GM21447 (cell line): ENCODE data around the gene CAMTA1.

Experiments used
- ATAC-seq: cut with Tn5 transposase; IDR thresholded peaks from one replicate; pipeline ENCODE4 v1.9.1; 2021; ENCODE audit not compliant: unreplicated experiment

The CAMTA1 gene

GRCh38 chr1:7178336-7178735, 393.1 kb downstream of the CAMTA1 start:
- no peak for ATAC-seq

- no peak for ATAC-seq
Observed at GRCh38 chr1:7178741-7179140, 393.5 kb downstream of the CAMTA1 start.

GRCh38 chr1:7185721-7186120, 400.5 kb downstream of the CAMTA1 start:
- no peak for ATAC-seq

- no peak for ATAC-seq
Observed at GRCh38 chr1:7186382-7187111, 401.3 kb downstream of the CAMTA1 start.

- ATAC-seq, result no peak
Observed at GRCh38 chr1:7187112-7187493, 401.8 kb downstream of the CAMTA1 start.

GRCh38 chr1:7190261-7190660, 405.0 kb downstream of the CAMTA1 start:
- no peak for ATAC-seq

GRCh38 chr1:7192453-7192852, 407.2 kb downstream of the CAMTA1 start:
- ATAC-seq, result no peak

GRCh38 chr1:7196036-7196911, 411.0 kb downstream of the CAMTA1 start:
- ATAC-seq, result no peak

- ATAC-seq, result no peak
Observed at GRCh38 chr1:7198664-7199063, 413.4 kb downstream of the CAMTA1 start.

GRCh38 chr1:7199077-7199779, 414.0 kb downstream of the CAMTA1 start:
- no peak for ATAC-seq

- no peak for ATAC-seq
Observed at GRCh38 chr1:7207875-7208646, 422.8 kb downstream of the CAMTA1 start.

GRCh38 chr1:7208647-7209180, 423.5 kb downstream of the CAMTA1 start:
- ATAC-seq, result no peak

- ATAC-seq, result no peak
Observed at GRCh38 chr1:7209336-7209735, 424.1 kb downstream of the CAMTA1 start.

GRCh38 chr1:7218210-7218832, 433.1 kb downstream of the CAMTA1 start:
- ATAC-seq, result no peak

GRCh38 chr1:7219031-7219430, 433.8 kb downstream of the CAMTA1 start:
- no peak for ATAC-seq

GRCh38 chr1:7220007-7220406, 434.8 kb downstream of the CAMTA1 start:
- ATAC-seq, result no peak

GRCh38 chr1:7220712-7221252, 435.5 kb downstream of the CAMTA1 start:
- no peak for ATAC-seq

- ATAC-seq, result no peak
Observed at GRCh38 chr1:7221826-7222694, 436.8 kb downstream of the CAMTA1 start.

- ATAC-seq, result no peak
Observed at GRCh38 chr1:7222695-7223015, 437.4 kb downstream of the CAMTA1 start.
